Stimulated activated CD8-positive, alpha-beta memory T cell treated with anti-CD3 and anti-CD28 coated beads, Interleukin-4, amount 100 ng/mL, for 48 hours (primary cell): ENCODE results near the gene DCTPP1.
"Not testable (repeated sequence)": the region's sequence is repeated elsewhere in the genome, so short reads cannot be mapped to it uniquely, and the experiment has no call there.

Experiments
- DNase-seq: peaks from one replicate; pipeline ENCODE4 v3.0.0-alpha.2; 2020

The DCTPP1 gene

DNA sequence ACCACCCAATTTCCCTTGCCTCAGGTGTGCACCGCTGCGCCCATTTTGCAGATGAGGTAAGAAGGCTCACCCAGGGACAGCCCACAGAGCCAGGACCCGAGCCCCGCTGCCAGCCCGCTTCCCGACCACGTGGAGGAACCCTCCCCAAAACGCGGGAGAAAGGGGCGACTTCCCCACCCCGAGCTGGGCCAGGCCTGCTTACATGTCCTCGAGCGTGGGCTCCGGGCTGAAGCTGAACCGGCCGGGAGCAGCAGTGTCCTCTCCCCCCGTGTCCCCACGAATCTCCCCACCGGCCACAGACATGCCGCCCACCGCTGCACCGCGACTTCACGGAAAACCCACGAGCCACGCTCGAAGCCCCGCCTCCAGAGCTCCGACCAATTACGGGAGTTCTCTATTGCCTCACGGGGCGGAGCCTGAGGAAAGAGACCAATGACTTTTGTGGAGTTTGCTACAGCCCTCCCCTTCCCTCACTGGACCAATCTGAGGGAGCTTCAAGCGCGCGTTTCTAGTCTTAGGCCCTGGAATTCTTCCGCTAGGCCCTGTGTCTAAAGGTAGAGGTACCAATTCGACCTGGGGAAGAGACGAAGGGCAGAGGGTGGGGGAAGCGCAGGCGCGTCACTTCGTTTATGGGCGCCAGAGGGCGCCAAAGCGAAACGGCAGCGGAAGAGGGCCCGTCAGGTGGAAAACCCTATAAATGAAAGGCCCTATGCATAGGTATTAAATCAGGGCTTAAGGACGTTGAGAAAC is at the start of gene DCTPP1:
Gene DCTPP1 (minus strand): TSS at position 353 of the 750 bp plus-strand sequence. CDS start 50 bp downstream, at position 303.
- DNase-seq: peak; percentile 97

DNA sequence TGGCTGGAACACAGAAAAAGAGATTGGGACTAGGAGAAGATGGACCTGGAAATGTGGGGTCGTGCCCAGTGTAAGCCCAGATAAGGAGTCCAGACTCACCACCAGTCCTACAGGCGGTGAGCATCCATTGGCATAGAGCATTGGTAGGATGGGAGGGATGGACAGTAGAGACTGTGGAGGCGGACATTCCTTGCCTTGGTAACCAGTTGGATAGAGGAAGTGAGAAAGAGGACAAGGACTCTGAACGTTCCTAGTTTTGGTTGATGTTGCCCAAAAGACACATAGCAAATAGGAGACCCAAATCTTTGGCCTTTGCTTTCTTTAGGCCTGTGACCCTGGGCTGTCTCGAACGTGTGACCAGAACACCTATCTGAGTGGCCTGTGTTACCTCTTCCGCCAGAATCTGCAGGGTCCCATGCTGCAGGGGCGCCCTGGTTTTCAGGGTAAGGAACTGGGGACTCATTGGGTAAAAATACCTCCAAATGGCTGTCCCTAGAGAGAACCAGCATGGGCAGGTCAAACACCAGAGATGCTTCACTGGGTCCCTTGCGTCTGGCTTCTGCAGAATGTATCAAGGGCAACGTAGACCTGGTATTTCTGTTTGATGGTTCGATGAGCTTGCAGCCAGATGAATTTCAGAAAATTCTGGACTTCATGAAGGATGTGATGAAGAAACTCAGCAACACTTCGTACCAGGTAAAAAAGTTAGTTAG is 49.1 kb upstream of the DCTPP1 start:
- DNase-seq: no peak

DNA sequence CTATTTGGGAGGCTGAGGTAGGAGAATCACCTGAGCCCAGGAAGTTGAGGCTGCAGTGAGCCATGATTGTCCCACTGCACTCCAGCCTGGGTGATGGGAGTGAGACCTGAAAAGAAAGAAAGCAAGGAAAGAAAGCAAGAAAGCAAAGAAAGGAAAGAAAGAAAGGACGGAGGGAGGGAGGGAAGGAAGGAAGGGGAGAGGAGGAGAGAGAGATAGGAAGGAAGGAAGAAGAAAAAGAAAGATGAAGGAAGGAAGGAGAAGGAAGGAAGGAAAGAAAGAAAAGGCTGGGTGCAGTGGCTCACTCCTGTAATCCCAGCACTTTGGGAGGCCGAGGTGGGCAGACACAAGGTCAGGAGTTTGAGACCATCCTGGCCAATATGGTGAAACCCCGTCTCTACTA is 47.9 kb upstream of the DCTPP1 start:
- not testable (repeated sequence) for DNase-seq

DNA sequence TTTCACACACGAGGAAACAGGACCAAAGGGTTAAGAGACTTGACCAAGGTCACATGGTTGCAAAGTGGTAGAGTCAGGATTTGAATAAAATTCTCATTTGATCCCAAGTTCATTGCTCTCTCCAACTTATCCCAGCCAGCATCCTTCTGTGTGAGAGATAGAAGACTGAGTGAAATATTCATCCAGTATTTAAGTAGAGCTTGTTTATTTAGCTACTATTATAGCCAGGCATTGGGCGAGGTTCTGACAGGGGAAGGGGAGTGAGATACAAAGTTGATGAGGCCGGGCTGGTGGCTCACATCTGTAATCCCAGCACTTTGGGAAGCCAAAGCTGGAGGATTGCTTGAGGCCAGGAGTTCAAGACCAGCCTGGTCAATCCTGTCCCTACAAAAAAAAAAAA is 47.2 kb upstream of the DCTPP1 start:
- DNase-seq: no peak

DNA sequence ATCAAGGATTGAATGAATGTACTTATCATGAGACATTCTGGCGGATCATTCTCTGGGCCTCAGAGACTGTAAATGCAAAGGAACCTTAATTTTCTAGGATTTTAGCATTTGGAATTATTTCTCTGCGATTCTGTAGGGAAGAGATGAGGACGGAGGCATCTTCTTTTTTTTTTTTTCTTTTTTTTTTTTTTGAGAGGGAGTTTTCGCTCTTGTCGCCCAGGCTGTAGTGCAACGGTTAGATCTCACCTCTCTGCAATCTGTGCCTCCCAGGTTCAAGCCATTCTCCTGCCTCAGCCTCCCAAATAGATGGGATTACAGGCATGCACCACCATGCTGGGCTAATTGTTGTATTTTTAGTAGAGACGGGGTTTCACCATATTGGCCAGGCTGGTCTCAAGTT is 44.9 kb upstream of the DCTPP1 start:
- no peak for DNase-seq

DNA sequence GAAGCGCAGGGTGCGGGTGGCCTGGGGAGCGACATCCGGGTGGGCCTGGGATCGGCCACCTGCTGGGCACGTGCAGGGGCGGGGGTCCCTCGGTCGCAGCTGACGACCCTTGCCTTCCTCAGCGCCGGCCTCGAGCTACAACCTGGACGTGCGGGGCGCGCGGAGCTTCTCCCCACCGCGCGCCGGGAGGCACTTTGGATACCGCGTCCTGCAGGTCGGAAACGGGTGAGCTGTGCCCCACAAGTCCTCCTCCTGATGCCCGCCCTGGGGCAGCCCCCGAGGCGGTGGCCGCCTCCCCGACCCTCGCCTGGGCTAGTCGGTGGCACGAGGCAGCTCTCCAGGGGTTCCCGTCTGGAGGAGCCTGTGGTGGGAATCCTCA is 44.2 kb upstream of the DCTPP1 start:
- no peak for DNase-seq

DNA sequence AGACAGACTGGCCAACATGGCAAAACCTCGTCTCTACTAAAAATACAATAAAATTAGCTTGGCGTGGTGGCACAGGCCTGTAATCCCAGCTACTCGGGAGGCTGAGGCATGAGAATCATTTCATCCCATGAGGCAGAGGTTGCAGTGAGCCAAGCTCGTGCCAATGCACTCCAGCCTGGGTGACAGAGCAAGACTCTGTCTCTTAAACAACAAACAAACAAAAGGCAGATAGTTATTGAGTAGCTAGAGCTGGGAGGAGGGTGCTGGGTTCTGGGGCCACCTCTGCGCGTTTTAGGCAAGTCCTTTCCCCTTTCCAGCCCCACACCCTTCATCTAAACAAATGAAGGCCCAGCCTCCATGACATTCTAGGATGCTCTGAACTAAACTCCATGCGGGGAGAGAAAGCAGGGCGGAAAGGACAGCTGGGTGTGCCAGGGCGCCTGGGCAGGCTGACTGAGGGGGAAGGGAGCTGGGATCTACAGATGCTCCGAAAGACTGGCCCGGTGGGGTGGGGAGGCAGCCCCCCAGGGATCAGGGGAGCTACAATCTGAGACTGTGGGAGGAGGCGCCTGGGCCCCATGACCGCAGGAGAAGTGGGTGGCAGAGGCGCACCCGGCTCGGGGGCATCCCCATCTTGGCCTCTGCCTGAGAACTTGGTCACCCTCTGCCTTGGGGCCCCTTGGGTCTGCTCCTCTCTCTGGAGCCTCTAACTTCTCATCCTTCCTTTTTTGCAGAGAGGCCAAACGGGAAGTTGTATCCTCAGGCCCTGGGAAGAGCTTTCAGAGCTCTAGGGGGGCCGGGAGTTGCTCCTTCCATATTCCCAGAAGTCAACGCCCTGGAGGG is 43.6 kb upstream of the DCTPP1 start:
- DNase-seq: peak; percentile 83

DNA sequence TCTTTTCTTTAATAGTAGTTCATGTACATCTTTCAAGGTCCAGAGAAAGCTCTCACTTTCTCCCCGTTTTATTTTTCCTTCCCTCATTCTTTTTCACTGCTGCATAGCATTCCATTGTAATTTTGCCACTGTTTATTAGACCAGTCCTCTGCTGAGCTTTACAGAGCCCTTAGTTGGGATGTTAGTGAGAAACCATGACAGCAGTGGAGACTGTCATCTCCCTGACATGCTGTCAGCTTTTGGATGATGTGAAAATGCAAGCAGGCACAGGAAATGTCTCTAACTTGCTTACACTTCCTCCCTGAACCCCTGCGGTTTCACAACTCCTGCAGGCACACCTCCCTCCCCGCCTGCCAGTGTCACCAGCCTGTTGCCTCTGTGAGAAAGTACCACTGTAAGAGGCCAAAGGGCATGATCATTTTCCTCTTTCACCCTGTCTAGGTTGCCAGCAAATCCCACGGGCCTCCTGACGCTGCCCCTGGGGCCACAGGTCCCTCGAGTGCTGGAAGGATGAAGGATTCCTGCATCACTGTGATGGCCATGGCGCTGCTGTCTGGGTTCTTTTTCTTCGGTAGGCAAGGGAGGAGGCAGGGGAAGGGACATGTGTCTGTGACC is 42.6 kb upstream of the DCTPP1 start, which contains the start of gene ITGAL:
Gene ITGAL (plus strand): TSS at position 415 of the 615 bp plus-strand sequence. CDS start 96 bp downstream, at position 511.
- DNase-seq: peak; percentile 87

DNA sequence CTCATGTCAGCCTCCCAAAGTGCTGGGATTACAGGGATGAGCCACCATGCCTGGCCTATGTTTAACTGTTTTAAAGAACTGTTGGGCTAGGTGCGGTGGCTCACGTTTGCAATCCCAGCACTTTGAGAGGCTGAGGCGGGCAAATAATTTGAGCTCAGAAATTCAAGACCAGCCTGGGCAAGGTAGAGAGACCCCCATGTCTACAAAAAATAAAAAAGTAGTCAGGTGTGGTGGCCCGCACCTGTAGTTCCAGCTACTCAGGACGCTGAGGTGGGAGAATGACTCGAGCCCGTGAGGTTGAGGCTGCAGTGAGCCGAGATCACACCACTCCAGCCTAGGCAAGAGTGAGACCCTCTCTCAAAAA is 40.8 kb upstream of the DCTPP1 start:
- DNase-seq: no peak

DNA sequence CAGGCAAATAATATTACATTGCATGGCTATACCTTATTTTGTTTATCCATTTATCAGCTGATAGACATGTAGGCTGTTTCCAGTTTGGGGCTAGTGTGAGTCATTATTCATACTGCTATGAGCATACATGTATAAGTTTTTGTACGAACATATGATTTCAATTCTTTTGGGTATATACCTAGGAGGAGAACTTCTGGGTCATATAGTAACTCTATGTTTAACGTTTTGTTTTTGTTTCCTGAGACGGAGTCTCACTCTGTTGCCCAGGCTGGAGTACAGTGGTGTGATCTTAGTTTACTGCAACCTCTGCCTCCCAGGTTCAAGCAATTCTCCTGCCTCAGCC is 40.3 kb upstream of the DCTPP1 start:
- DNase-seq: no peak

DNA sequence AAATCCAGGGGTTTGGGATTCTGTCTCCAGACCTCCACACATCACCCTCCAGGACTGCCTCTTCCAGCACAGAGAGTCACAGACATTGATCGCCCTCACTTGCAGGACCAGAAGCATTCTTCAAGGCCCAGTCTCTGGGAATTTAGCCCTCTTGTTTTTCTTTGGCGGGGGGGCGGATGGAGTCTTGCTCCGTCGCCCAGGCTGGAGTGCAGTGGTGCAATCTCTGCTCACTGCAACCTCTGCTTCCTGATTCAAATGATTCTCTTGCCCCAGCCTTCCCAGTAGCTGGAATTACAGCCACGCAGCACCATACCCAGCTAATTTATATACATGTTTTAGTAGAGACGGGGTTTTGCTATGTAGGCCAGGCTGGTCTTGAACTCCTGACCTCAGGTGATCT is 34.2 kb upstream of the DCTPP1 start:
- DNase-seq: no peak

DNA sequence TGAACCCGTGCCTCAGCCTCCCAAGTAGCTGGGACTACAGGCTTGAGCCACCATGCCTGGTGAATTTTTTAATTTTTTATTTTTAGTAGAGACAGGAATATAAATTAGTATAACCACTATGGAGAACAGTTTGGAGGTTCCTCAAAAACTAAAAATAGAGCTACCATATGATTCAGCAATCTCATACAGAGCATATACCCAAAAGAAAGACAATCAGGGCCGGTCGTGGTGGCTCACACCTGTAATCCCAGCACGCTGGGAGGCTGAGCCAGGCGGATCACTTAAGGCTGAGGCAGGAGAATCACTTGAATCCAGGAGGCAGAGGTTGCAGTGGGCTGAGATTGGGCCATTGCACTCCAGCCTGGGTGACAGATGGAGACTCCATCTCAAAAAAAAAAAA is 31.6 kb upstream of the DCTPP1 start:
- DNase-seq: not testable (repeated sequence)

DNA sequence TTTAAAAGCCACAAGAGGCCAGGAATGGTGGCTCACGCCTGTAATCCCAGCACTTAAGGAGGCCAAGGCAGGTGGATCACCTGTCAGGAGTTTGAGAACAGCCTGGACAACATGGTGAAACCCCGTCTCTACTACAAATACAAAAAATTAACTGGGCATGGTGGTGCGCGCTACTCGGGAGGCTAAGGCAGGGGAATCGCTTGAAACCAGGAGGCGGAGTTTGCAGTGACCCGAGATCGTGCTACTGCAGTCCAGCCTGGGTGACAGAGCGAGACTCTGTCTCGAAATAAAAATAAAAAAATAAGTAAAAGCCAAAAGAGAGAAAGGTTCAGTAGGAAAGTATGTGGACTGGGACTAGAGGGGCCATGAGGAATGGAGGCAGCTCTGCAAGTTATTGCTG is 29.6 kb upstream of the DCTPP1 start:
- DNase-seq: no peak

DNA sequence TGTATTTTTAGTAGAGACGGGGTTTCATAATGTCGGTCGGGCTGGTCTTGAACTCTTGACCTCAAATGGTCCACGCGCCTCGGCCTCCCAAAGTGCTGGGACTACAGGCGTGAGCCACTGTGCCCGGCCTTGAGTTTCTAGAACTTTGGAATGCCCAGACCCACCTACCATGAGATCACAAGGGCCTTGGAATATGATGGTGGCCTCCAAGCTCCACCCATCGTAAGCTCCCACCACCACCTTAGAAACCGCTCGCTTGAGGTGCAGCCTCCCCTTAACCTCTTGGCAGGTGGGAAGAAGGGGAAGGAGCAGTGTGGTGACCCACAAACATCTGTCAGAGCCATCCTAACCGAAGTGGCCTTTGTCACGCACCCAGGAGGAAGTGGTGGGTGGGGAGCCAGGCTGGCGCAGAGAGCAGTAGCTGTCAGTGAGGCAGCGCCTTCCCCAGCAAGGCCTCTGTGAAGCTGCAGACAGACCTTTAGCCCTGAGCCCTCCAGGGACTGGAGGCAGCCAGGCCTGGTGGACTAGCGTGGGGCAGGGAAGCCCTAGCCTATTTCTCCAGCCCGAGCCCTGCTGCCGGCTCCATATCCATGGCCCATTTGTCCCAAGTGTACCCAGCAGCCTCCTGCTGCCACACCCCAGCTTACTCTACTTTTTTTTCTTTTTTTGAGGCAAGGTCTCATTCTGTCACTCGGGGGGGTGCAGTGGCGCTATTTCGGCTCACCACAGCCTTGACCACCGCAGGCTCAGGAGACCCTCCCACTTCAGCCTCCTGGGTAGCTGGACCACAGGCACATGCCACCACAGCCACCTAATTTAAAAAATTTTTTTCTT is 28.9 kb upstream of the DCTPP1 start:
- DNase-seq: peak; percentile 91

DNA sequence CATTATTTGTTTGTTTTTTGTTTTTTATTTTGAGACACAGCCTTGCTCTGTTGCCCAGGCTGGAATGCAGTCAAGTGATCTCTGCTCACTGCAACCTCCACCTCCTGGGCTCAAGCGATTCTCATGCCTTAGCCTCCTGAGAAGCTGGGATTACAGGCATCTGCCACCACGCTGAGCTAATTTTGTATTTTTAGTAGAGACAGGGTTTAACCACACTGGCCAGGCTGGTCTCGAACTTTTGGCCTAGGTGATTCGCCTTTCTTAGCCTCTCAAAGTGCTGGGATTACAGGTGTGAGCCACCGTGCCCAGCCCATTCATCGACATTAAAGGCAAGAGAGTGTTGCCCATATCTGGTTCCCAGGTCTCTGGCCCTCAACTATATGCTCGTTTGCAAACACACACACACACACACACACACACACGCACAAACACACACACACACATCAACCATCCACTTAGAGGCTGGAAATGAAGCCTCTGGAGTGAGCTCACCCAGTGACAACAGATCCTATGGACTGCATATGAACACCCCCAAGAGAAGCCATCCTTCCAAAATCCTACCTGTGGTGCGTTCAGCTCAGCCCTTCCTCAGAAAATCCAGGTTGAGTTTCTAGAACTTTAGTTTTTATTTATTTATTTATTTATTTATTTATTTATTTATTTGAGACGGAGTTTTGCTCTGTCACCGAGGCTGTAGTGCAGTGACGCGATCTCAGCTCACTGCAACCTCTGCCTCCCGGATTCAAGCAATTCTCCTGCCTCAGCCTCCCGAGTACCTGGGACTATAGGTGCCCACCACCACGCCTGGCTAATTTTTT is 28.1 kb upstream of the DCTPP1 start:
- peak; percentile 37 for DNase-seq

DNA sequence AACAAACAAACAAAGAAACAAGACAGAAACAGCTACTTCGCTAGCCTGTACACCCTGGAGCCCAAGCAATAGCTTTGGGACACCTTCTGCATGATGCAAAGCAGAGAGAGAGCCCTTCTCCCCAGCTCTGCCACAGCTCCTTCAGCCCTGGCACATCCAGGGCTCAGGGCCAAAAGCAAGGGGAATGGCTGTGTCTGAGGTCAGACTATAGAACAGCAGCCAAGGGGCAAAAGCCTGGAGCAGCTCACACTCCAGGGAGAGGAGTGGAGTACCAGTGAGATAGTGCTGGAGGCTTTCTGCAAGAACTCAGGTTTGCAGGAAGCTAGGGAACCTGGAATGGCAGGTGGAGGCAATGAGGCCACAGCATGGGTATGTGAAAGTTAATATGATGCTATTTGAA is 27.4 kb upstream of the DCTPP1 start:
- DNase-seq: no peak

DNA sequence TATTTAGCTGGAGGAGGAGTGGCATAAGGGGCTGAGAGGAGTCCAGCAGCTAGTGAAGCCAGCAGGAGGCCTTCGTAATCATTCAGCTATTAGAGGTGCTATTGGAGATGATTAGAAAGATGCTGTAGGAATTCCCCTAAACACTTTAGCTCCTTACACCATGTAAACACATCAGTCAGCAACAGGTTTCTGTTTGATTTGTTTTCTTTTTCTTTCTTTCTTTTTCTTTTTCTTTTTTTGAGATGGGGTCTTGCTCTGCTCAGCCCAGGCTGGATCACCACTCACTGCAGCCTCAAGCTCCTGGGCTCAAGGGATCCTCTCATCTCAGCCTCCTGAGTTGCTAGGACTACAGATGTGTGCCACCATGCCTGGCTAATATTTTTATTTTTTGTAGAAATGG is 26.5 kb upstream of the DCTPP1 start:
- DNase-seq: no peak

DNA sequence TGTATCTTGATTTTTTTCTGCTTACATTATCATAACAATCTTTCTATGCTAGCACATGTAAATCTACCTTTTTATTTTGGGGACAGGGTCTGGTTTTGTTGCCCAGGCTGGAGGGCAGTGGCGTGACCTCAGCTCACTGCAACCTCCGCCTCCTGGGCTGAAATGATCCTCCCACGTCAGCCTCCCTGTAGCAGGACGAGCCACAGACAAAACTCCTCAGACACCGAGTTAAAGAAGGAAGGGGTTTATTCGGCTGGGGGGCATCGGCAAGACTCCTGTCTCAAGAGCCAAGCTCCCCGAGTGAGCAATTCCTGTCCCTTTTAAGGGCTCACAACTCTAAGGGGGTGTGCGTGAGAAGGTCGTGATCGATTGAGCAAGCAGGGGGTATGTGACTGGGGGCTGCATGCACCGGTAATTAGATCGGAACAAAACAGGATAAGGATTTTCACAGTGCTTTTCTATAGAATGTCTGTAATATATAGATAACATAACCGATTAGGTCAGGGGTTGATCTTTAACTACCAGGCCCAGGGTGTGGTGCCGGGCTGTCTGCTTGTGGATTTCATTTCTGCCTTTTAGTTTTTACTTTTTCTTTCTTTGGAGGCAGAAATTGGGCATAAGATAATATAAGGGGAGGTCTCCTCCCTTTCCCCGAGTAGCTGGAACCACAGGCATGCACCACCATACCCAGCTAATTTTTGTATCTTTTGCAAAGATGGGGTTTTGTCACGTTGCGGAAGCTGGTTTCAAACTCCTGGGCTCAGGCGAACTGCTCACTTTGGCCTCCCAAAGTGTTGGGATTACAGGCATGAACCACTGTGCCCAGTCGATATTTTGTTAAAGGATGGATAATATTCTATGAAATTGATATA is 23.1 kb upstream of the DCTPP1 start:
- DNase-seq: not testable (repeated sequence)

DNA sequence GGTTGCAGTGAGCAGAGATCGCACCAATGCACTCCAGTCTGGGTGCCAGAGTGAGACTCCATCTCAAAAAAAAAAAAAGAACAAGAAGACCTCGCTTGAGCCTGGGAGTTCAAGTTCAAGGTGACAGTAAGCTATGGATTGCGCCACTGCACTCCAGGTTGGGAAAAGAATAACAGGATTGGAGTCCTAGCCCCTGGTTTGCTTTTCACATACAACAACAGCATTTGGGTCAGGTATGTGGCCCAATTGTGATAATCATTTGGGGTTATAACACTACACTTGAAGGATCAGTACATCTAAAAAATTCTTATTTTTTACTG is 19.2 kb upstream of the DCTPP1 start:
- no peak for DNase-seq

DNA sequence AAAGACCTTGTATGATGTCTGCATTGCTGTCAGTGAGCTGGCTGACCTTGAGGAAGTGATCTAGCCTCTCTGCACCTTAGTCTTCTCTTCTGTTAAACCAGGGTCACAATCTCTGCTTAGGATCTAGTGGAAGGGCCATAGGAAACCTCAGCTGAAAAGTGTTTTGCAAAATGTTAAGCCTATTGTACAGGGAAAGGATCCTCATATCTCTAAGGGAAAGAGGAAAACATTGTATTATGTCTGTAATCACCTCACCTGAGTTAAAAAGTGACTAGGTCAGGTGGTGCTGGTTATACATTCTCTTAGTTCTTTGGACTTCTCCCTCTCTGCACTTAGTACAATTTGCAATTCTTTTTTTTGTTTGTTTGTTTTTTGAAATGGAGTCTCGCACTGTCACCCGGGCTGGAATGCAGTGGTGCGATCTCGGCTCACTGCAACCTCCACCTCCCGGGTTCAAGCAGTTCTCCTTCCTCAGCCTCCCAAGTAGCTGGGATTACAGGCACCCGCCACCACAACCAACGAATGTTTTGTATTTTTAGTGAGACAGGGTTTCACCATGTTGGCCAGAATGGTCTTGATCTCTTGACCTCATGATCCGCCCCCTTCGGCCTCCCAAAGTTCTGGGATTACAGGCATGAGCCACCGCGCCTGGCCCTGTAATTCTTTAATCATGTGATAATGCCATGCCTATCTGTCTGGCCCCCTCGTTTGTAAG is 17.8 kb upstream of the DCTPP1 start:
- no peak for DNase-seq
